Measurements from ENCODE around the gene ZSWIM5.

DNA sequence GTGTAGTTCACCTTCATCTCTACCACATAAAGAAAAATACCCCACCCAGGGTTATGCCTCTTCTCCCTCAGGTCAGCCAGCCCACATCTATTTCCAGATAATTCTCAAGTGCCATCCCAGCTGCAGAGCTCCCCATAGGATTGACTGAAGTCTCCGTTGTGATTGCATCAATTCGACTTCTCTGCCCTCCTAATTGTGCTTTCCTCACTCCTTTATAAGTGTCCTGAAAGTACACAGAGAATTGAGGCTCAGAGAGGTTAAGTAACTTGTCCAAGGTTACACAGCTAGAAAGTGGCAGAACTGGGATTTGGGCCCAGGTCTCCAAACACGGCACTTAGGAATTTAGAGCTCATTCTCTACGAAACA lies 15.0 kb downstream of the ZSWIM5 start:
- TF ChIP-seq, protein P1, sequence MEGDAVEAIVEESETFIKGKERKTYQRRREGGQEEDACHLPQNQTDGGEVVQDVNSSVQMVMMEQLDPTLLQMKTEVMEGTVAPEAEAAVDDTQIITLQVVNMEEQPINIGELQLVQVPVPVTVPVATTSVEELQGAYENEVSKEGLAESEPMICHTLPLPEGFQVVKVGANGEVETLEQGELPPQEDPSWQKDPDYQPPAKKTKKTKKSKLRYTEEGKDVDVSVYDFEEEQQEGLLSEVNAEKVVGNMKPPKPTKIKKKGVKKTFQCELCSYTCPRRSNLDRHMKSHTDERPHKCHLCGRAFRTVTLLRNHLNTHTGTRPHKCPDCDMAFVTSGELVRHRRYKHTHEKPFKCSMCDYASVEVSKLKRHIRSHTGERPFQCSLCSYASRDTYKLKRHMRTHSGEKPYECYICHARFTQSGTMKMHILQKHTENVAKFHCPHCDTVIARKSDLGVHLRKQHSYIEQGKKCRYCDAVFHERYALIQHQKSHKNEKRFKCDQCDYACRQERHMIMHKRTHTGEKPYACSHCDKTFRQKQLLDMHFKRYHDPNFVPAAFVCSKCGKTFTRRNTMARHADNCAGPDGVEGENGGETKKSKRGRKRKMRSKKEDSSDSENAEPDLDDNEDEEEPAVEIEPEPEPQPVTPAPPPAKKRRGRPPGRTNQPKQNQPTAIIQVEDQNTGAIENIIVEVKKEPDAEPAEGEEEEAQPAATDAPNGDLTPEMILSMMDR (IDR thresholded peaks at IDR 0.05) = no peak
- TF ChIP-seq EP300 (IDR thresholded peaks at IDR 0.05) (no peak), POLR2AphosphoS5 (IDR thresholded peaks at IDR 0.05) (no peak)

All from upper lobe of left lung (tissue), 4 donors.